NCI-H526 treated with DMSO at 0.1 percent for 48 hours (cell line): Measurements from ENCODE around the gene FAM98C.
"Not testable (repeated sequence)": the region's sequence is repeated elsewhere in the genome, so short reads cannot be mapped to it uniquely, and the experiment has no call there.

ENCODE experiments used
- DNase-seq: peaks from one replicate; lab custom pipeline; 2025; lab: John Stamatoyannopoulos, UW

The FAM98C gene

GRCh38 chr19:38402967-38403674, at the start of gene FAM98C:
TSS of gene FAM98C (plus strand) at chr19:38403093. CDS start at chr19:38403154, 61 bp downstream.
- DNase-seq = peak; percentile 94

GRCh38 chr19:38355728-38356725, 46.9 kb upstream of the FAM98C start:
- DNase-seq = no peak

GRCh38 chr19:38358071-38358470, 44.8 kb upstream of the FAM98C start:
- no peak for DNase-seq

- DNase-seq = no peak
Measured at GRCh38 chr19:38359242-38360021, 43.5 kb upstream of the FAM98C start.

GRCh38 chr19:38360351-38360750, 42.5 kb upstream of the FAM98C start:
- DNase-seq = no peak

GRCh38 chr19:38360839-38361631, 41.9 kb upstream of the FAM98C start:
- no peak for DNase-seq

GRCh38 chr19:38361633-38362075, 41.2 kb upstream of the FAM98C start:
- peak; percentile 66 for DNase-seq

GRCh38 chr19:38362076-38362945, 40.6 kb upstream of the FAM98C start:
- peak; percentile 55 for DNase-seq

GRCh38 chr19:38362946-38363688, 39.8 kb upstream of the FAM98C start:
- not testable (repeated sequence) for DNase-seq

GRCh38 chr19:38367041-38367440, 35.9 kb upstream of the FAM98C start:
- no peak for DNase-seq

GRCh38 chr19:38369584-38369983, 33.3 kb upstream of the FAM98C start:
- DNase-seq = no peak

- DNase-seq = no peak
Measured at GRCh38 chr19:38370299-38370698, 32.6 kb upstream of the FAM98C start.

- no peak for DNase-seq
Measured at GRCh38 chr19:38371081-38371480, 31.8 kb upstream of the FAM98C start.

GRCh38 chr19:38373907-38374331, 29.0 kb upstream of the FAM98C start:
- DNase-seq = no peak

- DNase-seq = peak; percentile 99
Measured at GRCh38 chr19:38374332-38375097, 28.4 kb upstream of the FAM98C start, which contains the start of gene PSMD8. TSS of gene PSMD8 (plus strand) at chr19:38374571. CDS start at chr19:38374602, 31 bp downstream.

GRCh38 chr19:38375098-38375493, 27.8 kb upstream of the FAM98C start:
- DNase-seq = no peak

- DNase-seq = no peak
Measured at GRCh38 chr19:38375748-38376147, 27.1 kb upstream of the FAM98C start.

GRCh38 chr19:38376576-38376975, 26.3 kb upstream of the FAM98C start:
- DNase-seq = no peak

GRCh38 chr19:38377052-38377451, 25.8 kb upstream of the FAM98C start:
- DNase-seq = no peak
